ENCODE results near the gene PCCA.

GRCh38 chr13:100115693-100116254 is 26.9 kb downstream of the PCCA start:
- TF ChIP-seq CTCF (IDR thresholded peaks at IDR 0.05): no peak
- no peak for TF ChIP-seq POLR2A (IDR thresholded peaks at IDR 0.05)
- TF ChIP-seq EP300 (IDR thresholded peaks at IDR 0.05): no peak
- TF ChIP-seq POLR2AphosphoS5 (IDR thresholded peaks at IDR 0.05): no peak
